Placental epithelial cell (primary cell): ENCODE results near the gene PRR13. TPM values are rescaled to one million over a fixed set of nuclear protein-coding genes. Genes with fewer than 3 reads are reported as not detected.

Experiments used
- total RNA-seq: library from RNA; depleted of rRNA; stranded (reverse); fragments of >200 nt; gene quantifications from 2 replicates; pipeline ENCODE4 v1.2.3, GENCODE V29; 2012

Gene PRR13
- total RNA-seq: 39.3 and 50.6 TPM in 2 replicates

GRCh38 chr12:53441040-53441833 is at the start of gene PRR13:
PRR13 (plus strand) TSS chr12:53441734; CDS start chr12:53442715, 981 bp downstream.

GRCh38 chr12:53423597-53423996 is 17.9 kb upstream of the PRR13 start, which contains the start of gene AMHR2:
AMHR2 (plus strand) TSS chr12:53423855; CDS start chr12:53423935, 80 bp downstream.

DNA sequence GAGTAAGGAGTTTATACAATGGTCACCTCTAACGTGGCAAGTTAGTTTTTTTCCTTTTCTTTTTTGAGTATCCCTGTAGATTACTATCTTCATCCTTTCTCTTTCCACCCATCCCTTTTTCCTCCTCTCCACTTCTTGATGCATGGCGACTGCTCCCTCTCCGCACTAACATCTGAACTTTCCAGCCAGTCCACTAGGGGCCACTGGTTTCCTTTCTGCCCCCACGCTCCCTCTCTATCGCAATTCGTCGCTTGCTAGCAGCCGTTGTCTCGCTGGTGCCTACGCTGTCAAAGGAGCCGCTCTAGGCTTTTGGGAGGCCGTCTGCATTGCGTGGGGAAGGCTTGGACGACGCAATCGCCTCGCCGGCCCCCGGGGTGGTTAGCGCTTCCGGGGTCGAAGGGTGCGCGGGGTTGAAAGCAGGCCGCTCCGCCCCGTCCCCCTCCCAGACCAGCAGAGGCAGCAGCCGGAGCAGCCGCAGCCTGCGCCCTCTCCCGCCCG is 10.2 kb downstream of the PRR13 start, which contains the start of gene PCBP2:
Gene PCBP2 (plus strand): TSS at position 442 of the 498 bp plus-strand sequence. CDS start 2,699 bp downstream, outside the sequence.

Other genes starting within 250 kb of the PRR13 start
- not detected in 2 replicates for gene ITGB7, start 234.5 kb upstream of the PRR13 start, total RNA-seq
- gene RARG, start 209.5 kb upstream of the PRR13 start, total RNA-seq: 21.1 and 36.9 TPM in 2 replicates
- gene ESPL1, start 173.4 kb upstream of the PRR13 start, total RNA-seq: 7.7 and 9.8 TPM in 2 replicates
- gene PFDN5, start 146.2 kb upstream of the PRR13 start, total RNA-seq: 210 and 446 TPM in 2 replicates
- gene MYG1, start 142.0 kb upstream of the PRR13 start, total RNA-seq: 42.8 and 49.6 TPM in 2 replicates
- 53.0 and 64.9 TPM in 2 replicates for gene AAAS, start 120.1 kb upstream of the PRR13 start, total RNA-seq
- not detected in 2 replicates for gene SP7, start 105.4 kb upstream of the PRR13 start, total RNA-seq
- 41.6 and 57.5 TPM in 2 replicates for gene SP1, start 61.6 kb upstream of the PRR13 start, total RNA-seq
- not detected in 2 replicates for gene AMHR2, start 17.9 kb upstream of the PRR13 start, total RNA-seq
- 315 and 399 TPM in 2 replicates for gene PCBP2, start 10.4 kb downstream of the PRR13 start, total RNA-seq
- 13.4 and 34.5 TPM in 2 replicates for gene MAP3K12, start 57.7 kb downstream of the PRR13 start, total RNA-seq
- gene TARBP2, start 59.5 kb downstream of the PRR13 start, total RNA-seq: 58.5 and 97.3 TPM in 2 replicates
- not detected in 2 replicates for gene NPFF, start 65.8 kb downstream of the PRR13 start, total RNA-seq
- gene ATF7, start 184.6 kb downstream of the PRR13 start, total RNA-seq: 7.2 and 13.7 TPM in 2 replicates
- gene ATP5MC2, start 234.3 kb downstream of the PRR13 start, total RNA-seq: 149 and 189 TPM in 2 replicates